ENCODE results near the gene TFPT. TPM values are rescaled to one million over a fixed set of nuclear protein-coding genes. Genes with fewer than 3 reads are reported as not detected.

The TFPT gene
- total RNA-seq, 2 donors from 2014 or later: 6.5 to 11.9 TPM

DNA sequence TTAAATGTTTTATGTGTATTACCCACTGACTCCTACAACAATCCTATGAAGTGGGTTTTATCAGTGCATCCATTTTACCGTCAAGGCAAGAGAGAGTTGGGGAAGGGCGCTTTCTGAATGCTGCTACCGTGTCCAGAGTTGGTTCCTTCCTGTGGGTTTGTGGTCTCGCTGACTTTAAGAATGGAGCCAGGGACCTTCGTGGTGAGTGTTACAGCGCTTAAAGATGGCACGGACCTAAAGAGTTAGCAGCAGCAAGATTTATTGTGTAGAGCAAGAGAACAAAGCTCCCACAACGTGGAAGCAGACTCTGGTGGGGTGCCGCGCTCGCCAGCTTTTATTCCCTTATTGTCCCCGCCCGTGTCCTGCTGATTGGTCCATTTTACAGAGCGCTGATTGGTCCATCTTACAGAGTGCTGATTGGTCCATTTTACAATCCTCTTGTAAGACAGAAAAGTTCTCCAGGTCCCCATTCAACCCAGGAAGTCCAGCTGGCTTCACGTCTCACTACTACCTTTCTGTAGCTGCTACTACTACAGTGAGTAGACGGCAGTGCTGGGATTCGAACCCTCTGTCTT lies 20.9 kb downstream of the TFPT start:
- no peak for TF ChIP-seq POLR2A (IDR thresholded peaks at IDR 0.05)
- TF ChIP-seq, protein P1, sequence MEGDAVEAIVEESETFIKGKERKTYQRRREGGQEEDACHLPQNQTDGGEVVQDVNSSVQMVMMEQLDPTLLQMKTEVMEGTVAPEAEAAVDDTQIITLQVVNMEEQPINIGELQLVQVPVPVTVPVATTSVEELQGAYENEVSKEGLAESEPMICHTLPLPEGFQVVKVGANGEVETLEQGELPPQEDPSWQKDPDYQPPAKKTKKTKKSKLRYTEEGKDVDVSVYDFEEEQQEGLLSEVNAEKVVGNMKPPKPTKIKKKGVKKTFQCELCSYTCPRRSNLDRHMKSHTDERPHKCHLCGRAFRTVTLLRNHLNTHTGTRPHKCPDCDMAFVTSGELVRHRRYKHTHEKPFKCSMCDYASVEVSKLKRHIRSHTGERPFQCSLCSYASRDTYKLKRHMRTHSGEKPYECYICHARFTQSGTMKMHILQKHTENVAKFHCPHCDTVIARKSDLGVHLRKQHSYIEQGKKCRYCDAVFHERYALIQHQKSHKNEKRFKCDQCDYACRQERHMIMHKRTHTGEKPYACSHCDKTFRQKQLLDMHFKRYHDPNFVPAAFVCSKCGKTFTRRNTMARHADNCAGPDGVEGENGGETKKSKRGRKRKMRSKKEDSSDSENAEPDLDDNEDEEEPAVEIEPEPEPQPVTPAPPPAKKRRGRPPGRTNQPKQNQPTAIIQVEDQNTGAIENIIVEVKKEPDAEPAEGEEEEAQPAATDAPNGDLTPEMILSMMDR (IDR thresholded peaks at IDR 0.05): no peak
- Histone ChIP-seq H3K4me1 (peaks cover 9% of the 10 kb centered on the region), H3K9me3 (no peaks in the 10 kb centered on the region), H3K27me3 (peaks cover 0 to 18% of the 10 kb centered on the region in 2 donors), H3K4me3 (no peak overlapping the region), H3K36me3 (replicated peaks in 1 of 2; ENCODE audit: insufficient read depth in 1 of 2, low read depth in 2 of 2) (no peaks in the 10 kb centered on the region), H3K27ac (no peak overlapping the region)
- WGBS, 2 donors: 76 to 83% methylated on average over 17 of the region's 17 CpGs
- DNase-seq (no peak), ATAC-seq (no peak)
- intact Hi-C loops (cut with DNase I): no loop called here

DNA sequence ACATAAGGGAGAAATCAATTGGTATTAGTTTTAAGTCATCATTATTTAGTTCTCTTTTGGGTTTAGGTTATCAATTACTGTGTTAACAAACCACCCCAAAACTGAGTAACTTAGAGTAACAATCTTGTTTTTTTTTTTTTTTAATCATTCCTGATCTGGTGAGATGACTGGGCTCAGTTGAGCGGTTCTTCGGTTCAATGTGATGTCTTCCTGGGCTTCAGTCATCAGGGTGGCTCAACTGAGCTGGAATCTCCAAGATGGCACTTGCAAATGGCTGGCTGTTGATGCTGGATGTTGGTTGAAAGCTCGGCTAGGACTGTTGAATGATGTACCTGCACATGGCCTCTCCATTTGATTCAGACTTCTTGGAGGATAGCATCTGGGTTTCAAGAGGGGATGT lies 31.0 kb downstream of the TFPT start:
- TF ChIP-seq, protein P1 (IDR thresholded peaks at IDR 0.05): no peak
- TF ChIP-seq POLR2A (IDR thresholded peaks at IDR 0.05): no peak
- H3K9me3 ChIP-seq: peaks cover 0 to 6% (median 0%) of the 10 kb centered on the region in 3 donors
- no peak overlapping the region for H3K4me3 ChIP-seq
- no peaks in the 10 kb centered on the region for H3K4me1 ChIP-seq
- ATAC-seq (no peak), DNase-seq (no peak)
- WGBS, 2 donors: 78 to 82% methylated on average over 3 of the region's 3 CpGs
- H3K36me3 ChIP-seq (replicated peaks in 1 of 2; ENCODE audit: insufficient read depth in 1 of 2, low read depth in 2 of 2): no peaks in the 10 kb centered on the region
- intact Hi-C loops (cut with DNase I): no loop called here
- H3K27me3 ChIP-seq: no peaks in the 10 kb centered on the region
- no peak overlapping the region for H3K27ac ChIP-seq

DNA sequence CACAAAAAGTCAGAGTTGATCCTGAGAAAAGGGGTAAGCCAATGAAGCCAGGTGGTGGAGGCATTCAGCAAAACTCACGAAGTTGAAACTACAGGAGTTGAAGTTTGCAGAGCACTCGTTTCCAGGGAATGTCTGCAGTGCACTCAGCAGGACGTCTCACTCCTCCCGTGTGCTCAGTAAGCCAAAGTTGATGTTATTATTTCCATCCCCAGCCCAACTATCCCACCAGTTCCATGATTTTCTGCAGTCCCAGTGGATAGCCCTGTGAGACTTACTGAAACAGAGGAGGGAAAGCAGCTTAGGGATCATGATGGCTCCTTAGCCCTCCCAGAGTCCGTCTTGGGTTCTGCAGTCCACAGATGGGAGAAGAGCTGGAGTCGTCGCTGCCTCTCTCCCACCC lies 34.4 kb downstream of the TFPT start, which contains the start of gene TARM1:
Gene TARM1, minus strand, starts transcription at position 334 of the 400 bp plus-strand sequence. Its CDS starts 25 bp downstream, at position 309.
- H3K27ac ChIP-seq: no peak within 1 kb of the TSS
- intact Hi-C loops (cut with DNase I): no loop called here
- no peaks in the 10 kb centered on the region for H3K4me1 ChIP-seq
- no peaks in the 10 kb centered on the region for H3K27me3 ChIP-seq
- H3K4me3 ChIP-seq: no peak within 1 kb of the TSS
- TF ChIP-seq, protein P1 (IDR thresholded peaks at IDR 0.05): no peak
- DNase-seq: no peak
- H3K36me3 ChIP-seq (replicated peaks in 1 of 2; ENCODE audit: insufficient read depth in 1 of 2, low read depth in 2 of 2): no peaks in the 10 kb centered on the region
- no peak for ATAC-seq
- peaks cover 0 to 6% (median 0%) of the 10 kb centered on the region in 3 donors for H3K9me3 ChIP-seq
- WGBS, 2 donors: 56 to 63% methylated on average over 7 of the region's 7 CpGs

DNA sequence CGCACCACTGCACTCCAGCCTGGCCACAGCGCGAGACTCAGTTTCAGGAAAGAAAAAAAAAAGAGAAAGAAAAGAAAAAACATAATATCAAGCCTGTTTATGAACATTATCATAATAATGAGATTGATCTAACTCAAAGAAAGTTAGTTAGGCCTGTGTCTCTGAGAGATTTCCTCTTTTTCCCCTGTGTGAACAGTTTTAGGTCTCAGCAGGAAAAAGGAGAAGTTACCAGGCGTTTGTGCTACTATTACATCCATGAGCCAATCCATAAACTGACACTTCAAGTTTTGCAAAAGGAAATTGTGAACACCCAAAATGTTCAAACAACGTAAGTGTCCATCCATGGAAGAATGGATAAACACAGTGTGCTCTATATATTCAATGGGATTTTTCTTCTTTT lies 38.1 kb downstream of the TFPT start:
- H3K27me3 ChIP-seq: no peaks in the 10 kb centered on the region
- no peak for TF ChIP-seq POLR2A (IDR thresholded peaks at IDR 0.05)
- TF ChIP-seq, protein P1 (IDR thresholded peaks at IDR 0.05): no peak
- H3K4me3 ChIP-seq: no peak overlapping the region
- WGBS, 2 donors: 64 to 76% methylated on average over 5 of the region's 5 CpGs
- no peaks in the 10 kb centered on the region for H3K36me3 ChIP-seq (replicated peaks in 1 of 2; ENCODE audit: insufficient read depth in 1 of 2, low read depth in 2 of 2)
- intact Hi-C loops (cut with DNase I): no loop called here
- H3K4me1 ChIP-seq: no peaks in the 10 kb centered on the region
- no peak overlapping the region for H3K27ac ChIP-seq
- ATAC-seq (no peak), DNase-seq (no peak)
- peaks cover 0 to 6% (median 0%) of the 10 kb centered on the region in 3 donors for H3K9me3 ChIP-seq

DNA sequence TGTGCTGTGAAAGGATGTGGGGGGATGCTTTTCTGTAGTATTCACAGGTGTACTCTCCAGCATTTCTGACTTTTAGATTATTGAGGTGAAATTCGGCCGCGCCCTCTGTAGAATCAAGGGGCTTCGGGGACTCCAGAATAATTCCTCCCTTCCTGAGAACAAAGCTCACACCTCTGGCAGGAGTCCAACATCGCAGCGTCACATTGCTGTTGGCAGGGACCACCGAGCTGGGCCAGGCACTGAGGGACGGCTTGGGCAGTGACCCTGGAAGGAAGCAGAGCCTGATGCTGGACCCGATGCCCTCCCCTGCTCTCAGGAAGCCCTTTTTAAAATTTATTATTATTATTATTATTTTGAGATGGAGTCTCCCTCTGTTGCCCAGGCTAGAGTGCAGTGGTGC lies 40.6 kb downstream of the TFPT start:
- DNase-seq (no peak), ATAC-seq (no peak)
- intact Hi-C loops (cut with DNase I): no loop called here

More for the DNA sequence above, 40.6 kb downstream of the TFPT start:
- peaks cover 0 to 2% (median 0%) of the 10 kb centered on the region in 3 donors for H3K9me3 ChIP-seq
- no peak overlapping the region for H3K27ac ChIP-seq
- no peak overlapping the region for H3K4me3 ChIP-seq
- no peaks in the 10 kb centered on the region for H3K27me3 ChIP-seq
- H3K36me3 ChIP-seq (replicated peaks in 1 of 2; ENCODE audit: insufficient read depth in 1 of 2, low read depth in 2 of 2): no peaks in the 10 kb centered on the region
- WGBS, 2 donors: 59 to 81% methylated on average over 9 of the region's 9 CpGs
- no peaks in the 10 kb centered on the region for H3K4me1 ChIP-seq
- TF ChIP-seq, protein P1 (IDR thresholded peaks at IDR 0.05): no peak
- no peak for TF ChIP-seq POLR2A (IDR thresholded peaks at IDR 0.05)
